ENCODE measurements around the gene ZCCHC9. TPM values are rescaled to one million over a fixed set of nuclear protein-coding genes. Genes with fewer than 3 reads are reported as not detected.

Gene ZCCHC9
- total RNA-seq, 1 donor: 30.8 TPM

- no peak for DNase-seq (ENCODE audit: low read depth)
- TF ChIP-seq CTCF (IDR thresholded peaks at IDR 0.05; ENCODE audit: insufficient read depth, low read length): no peak
- H3K4me3 ChIP-seq (ENCODE audit: low read depth, low read length): no peak overlapping the region
Observed at GRCh38 chr5:81315830-81316229, 14.4 kb downstream of the ZCCHC9 start.

- no peak for TF ChIP-seq CTCF (IDR thresholded peaks at IDR 0.05; ENCODE audit: insufficient read depth, low read length)
- no peak for DNase-seq (ENCODE audit: low read depth)
Observed at GRCh38 chr5:81316571-81316970, 15.2 kb downstream of the ZCCHC9 start.

GRCh38 chr5:81317536-81317935 is 16.1 kb downstream of the ZCCHC9 start:
- no peak for DNase-seq (ENCODE audit: low read depth)
- no peak for TF ChIP-seq CTCF (IDR thresholded peaks at IDR 0.05; ENCODE audit: insufficient read depth, low read length)
- H3K4me3 ChIP-seq (ENCODE audit: low read depth, low read length): no peak overlapping the region

More at GRCh38 chr5:81316571-81316970, 15.2 kb downstream of the ZCCHC9 start:
- H3K4me3 ChIP-seq (ENCODE audit: low read depth, low read length): no peak overlapping the region

- no peak for DNase-seq (ENCODE audit: low read depth)
- no peak overlapping the region for H3K4me3 ChIP-seq (ENCODE audit: low read depth, low read length)
- TF ChIP-seq CTCF (IDR thresholded peaks at IDR 0.05; ENCODE audit: insufficient read depth, low read length): no peak
Observed at GRCh38 chr5:81326554-81326953, 25.2 kb downstream of the ZCCHC9 start.

GRCh38 chr5:81334304-81335061 is 33.1 kb downstream of the ZCCHC9 start:
- peak overlapping the region; percentile 33 for H3K4me3 ChIP-seq (ENCODE audit: low read depth, low read length)
- DNase-seq (ENCODE audit: low read depth): peak; percentile 31

GRCh38 chr5:81335946-81336345 is 34.6 kb downstream of the ZCCHC9 start:
- DNase-seq (ENCODE audit: low read depth): no peak
- no peak overlapping the region for H3K4me3 ChIP-seq (ENCODE audit: low read depth, low read length)
- no peak for TF ChIP-seq CTCF (IDR thresholded peaks at IDR 0.05; ENCODE audit: insufficient read depth, low read length)

More at GRCh38 chr5:81334304-81335061, 33.1 kb downstream of the ZCCHC9 start:
- no peak for TF ChIP-seq CTCF (IDR thresholded peaks at IDR 0.05; ENCODE audit: insufficient read depth, low read length)

Data from fibroblast of the aortic adventitia (primary cell).